ENCODE results near the gene GABRE.

The GABRE gene

GRCh38 chrX:151974336-151975227, at the start of gene GABRE:
TSS of gene GABRE (minus strand) at chrX:151974676. CDS start at chrX:151974625, 51 bp downstream.
- ChIA-PET CTCF (interaction anchor here (0.9 kb wide), 1 partner anchor 11 kb away, joined by 3 read pairs; no protein-coding TSS in a partner anchor), POLR2A (ENCODE audit: low non-redundant PET) (interaction anchor here (0.6 kb wide), 1 partner anchor 154 kb away, joined by 4 read pairs; no protein-coding TSS in a partner anchor)
- H3K27ac ChIP-seq, result peak within 1 kb of the TSS; percentile 87
- no peak for TF ChIP-seq CTCF (conservative IDR thresholded peaks at IDR 0.05; ENCODE audit: low read depth)
- peak; percentile 46 for DNase-seq (ENCODE audit: low spot score)

- peak; percentile 13 for DNase-seq (ENCODE audit: low spot score)
- ChIA-PET CTCF (no interaction called here), POLR2A (ENCODE audit: low non-redundant PET) (no interaction called here)
- H3K27ac ChIP-seq, result no peak overlapping the region
- no peak for TF ChIP-seq CTCF (conservative IDR thresholded peaks at IDR 0.05; ENCODE audit: low read depth)
These were observed 46.4 kb upstream of the GABRE start for GRCh38 chrX:152020888-152021287.

GRCh38 chrX:151999813-152000212, 25.3 kb upstream of the GABRE start:
- no peak for TF ChIP-seq CTCF (conservative IDR thresholded peaks at IDR 0.05; ENCODE audit: low read depth)
- no peak for DNase-seq (ENCODE audit: low spot score)
- H3K27ac ChIP-seq, result no peak overlapping the region
- ChIA-PET POLR2A (ENCODE audit: low non-redundant PET) (no interaction called here), CTCF (interaction anchor here (0.8 kb wide), 1 partner anchor 105 kb away, joined by 4 read pairs; no protein-coding TSS in a partner anchor)

- DNase-seq (ENCODE audit: low spot score), result no peak
- POLR2A ChIA-PET (ENCODE audit: low non-redundant PET), result interaction anchor here (0.7 kb wide), 1 partner anchor 28 kb away, joined by 5 read pairs; no protein-coding TSS in a partner anchor
- CTCF ChIA-PET, result no interaction called here
- TF ChIP-seq CTCF (conservative IDR thresholded peaks at IDR 0.05; ENCODE audit: low read depth), result no peak
- no peak overlapping the region for H3K27ac ChIP-seq
These were observed 23.1 kb upstream of the GABRE start for GRCh38 chrX:151997539-151997938.

- no peak for TF ChIP-seq CTCF (conservative IDR thresholded peaks at IDR 0.05; ENCODE audit: low read depth)
- ChIA-PET CTCF (no interaction called here), POLR2A (ENCODE audit: low non-redundant PET) (no interaction called here)
- DNase-seq (ENCODE audit: low spot score), result no peak
- no peak overlapping the region for H3K27ac ChIP-seq
These were observed 21.9 kb upstream of the GABRE start for GRCh38 chrX:151996347-151996746.

- ChIA-PET CTCF (no interaction called here), POLR2A (ENCODE audit: low non-redundant PET) (no interaction called here)
- H3K27ac ChIP-seq, result no peak overlapping the region
- TF ChIP-seq CTCF (conservative IDR thresholded peaks at IDR 0.05; ENCODE audit: low read depth), result no peak
- DNase-seq (ENCODE audit: low spot score), result no peak
These were observed 20.0 kb upstream of the GABRE start for GRCh38 chrX:151994476-151994875.

All from RWPE1 (cell line).